Measurements from ENCODE around the gene CLIP2. TPM values are rescaled to one million over a fixed set of nuclear protein-coding genes. Genes with fewer than 3 reads are reported as not detected.

The CLIP2 gene
- total RNA-seq, 1 experiment from 2014 or later, result 14.2 TPM

- ChIA-PET CTCF (interaction anchor here (0.5 kb wide), 1 partner anchor 53 kb away, joined by 3 read pairs; no protein-coding TSS in a partner anchor), POLR2A (interaction anchor here (6.6 kb wide), 1 partner anchor 25 kb away, joined by 101 read pairs; no protein-coding TSS in a partner anchor)
- TF ChIP-seq CTCF (IDR thresholded peaks at IDR 0.05; ENCODE audit: unreplicated experiment), result no peak
- peaks cover 29% of the 10 kb centered on the region for H3K4me1 Mint-ChIP-seq (ENCODE audit: insufficient read depth, unreplicated experiment)
- H3K27me3 Mint-ChIP-seq (ENCODE audit: insufficient read depth, unreplicated experiment), result no peaks in the 10 kb centered on the region
- DNase-seq (ENCODE audit: unreplicated experiment), result no peak
- peaks cover 9% of the 10 kb centered on the region for H3K36me3 Mint-ChIP-seq (ENCODE audit: insufficient read depth, unreplicated experiment)
- intact Hi-C loops (cut with micrococcal nuclease), result loop anchor here (10.0 kb wide), 1 partner anchor 90 kb away; no protein-coding TSS in a partner anchor
- no TSS peak for BruUV-seq (replicated peaks)
- no peaks in the 10 kb centered on the region for H3K9me3 Mint-ChIP-seq (ENCODE audit: unreplicated experiment)
- peak overlapping the region; percentile 71 for H3K4me3 Mint-ChIP-seq (ENCODE audit: unreplicated experiment)
- peak overlapping the region; percentile 58 for H3K27ac Mint-ChIP-seq (ENCODE audit: low read depth, unreplicated experiment)
These were observed 165.7 kb downstream of the CLIP2 start for GRCh38 chr7:74454925-74455288.

- Mint-ChIP-seq H3K4me3 (ENCODE audit: unreplicated experiment) (peak overlapping the region; percentile 71), H3K36me3 (ENCODE audit: insufficient read depth, unreplicated experiment) (peaks cover 9% of the 10 kb centered on the region), H3K9me3 (ENCODE audit: unreplicated experiment) (no peaks in the 10 kb centered on the region), H3K27ac (ENCODE audit: low read depth, unreplicated experiment) (peak overlapping the region; percentile 58), H3K27me3 (ENCODE audit: insufficient read depth, unreplicated experiment) (no peaks in the 10 kb centered on the region), H3K4me1 (ENCODE audit: insufficient read depth, unreplicated experiment) (peaks cover 29% of the 10 kb centered on the region)
- TF ChIP-seq CTCF (IDR thresholded peaks at IDR 0.05; ENCODE audit: unreplicated experiment), result no peak
- ChIA-PET POLR2A (interaction anchor here (6.6 kb wide), 1 partner anchor 25 kb away, joined by 101 read pairs; no protein-coding TSS in a partner anchor), CTCF (interaction anchor here (0.5 kb wide), 1 partner anchor 54 kb away, joined by 3 read pairs; no protein-coding TSS in a partner anchor)
- no TSS peak for BruUV-seq (replicated peaks)
- DNase-seq (ENCODE audit: unreplicated experiment), result no peak
- intact Hi-C loops (cut with micrococcal nuclease), result loop anchor here (10.0 kb wide), 1 partner anchor 89 kb away; no protein-coding TSS in a partner anchor
These were observed 166.1 kb downstream of the CLIP2 start for GRCh38 chr7:74455291-74455804.

Other genes with a start within 250 kb of the CLIP2 start
- gene LIMK1, start 205.6 kb upstream of the CLIP2 start, total RNA-seq (2022), result 21.4 and 23.4 TPM in 2 replicates
- gene EIF4H, start 115.1 kb upstream of the CLIP2 start, total RNA-seq (2022), result 365 and 420 TPM in 2 replicates
- gene LAT2, start 79.4 kb upstream of the CLIP2 start, total RNA-seq (2022), result 6.7 and 12.6 TPM in 2 replicates
- 16.3 and 35.0 TPM in 2 replicates for gene RFC2, start 35.0 kb upstream of the CLIP2 start, total RNA-seq (2022)
- 77.6 and 83.1 TPM in 2 replicates for gene GTF2IRD1, start 164.5 kb downstream of the CLIP2 start, total RNA-seq (2022)

Data from MCF 10A (cell line).